ENCODE results near the gene PRPF19. TPM values are rescaled to one million over a fixed set of nuclear protein-coding genes. Genes with fewer than 3 reads are reported as not detected.
A peak's percentile ranks its signal among the peaks of the same experiment; 100 is the strongest.

The PRPF19 gene
- total RNA-seq, 1 donor from 2014 or later, result 36.5 TPM

DNA sequence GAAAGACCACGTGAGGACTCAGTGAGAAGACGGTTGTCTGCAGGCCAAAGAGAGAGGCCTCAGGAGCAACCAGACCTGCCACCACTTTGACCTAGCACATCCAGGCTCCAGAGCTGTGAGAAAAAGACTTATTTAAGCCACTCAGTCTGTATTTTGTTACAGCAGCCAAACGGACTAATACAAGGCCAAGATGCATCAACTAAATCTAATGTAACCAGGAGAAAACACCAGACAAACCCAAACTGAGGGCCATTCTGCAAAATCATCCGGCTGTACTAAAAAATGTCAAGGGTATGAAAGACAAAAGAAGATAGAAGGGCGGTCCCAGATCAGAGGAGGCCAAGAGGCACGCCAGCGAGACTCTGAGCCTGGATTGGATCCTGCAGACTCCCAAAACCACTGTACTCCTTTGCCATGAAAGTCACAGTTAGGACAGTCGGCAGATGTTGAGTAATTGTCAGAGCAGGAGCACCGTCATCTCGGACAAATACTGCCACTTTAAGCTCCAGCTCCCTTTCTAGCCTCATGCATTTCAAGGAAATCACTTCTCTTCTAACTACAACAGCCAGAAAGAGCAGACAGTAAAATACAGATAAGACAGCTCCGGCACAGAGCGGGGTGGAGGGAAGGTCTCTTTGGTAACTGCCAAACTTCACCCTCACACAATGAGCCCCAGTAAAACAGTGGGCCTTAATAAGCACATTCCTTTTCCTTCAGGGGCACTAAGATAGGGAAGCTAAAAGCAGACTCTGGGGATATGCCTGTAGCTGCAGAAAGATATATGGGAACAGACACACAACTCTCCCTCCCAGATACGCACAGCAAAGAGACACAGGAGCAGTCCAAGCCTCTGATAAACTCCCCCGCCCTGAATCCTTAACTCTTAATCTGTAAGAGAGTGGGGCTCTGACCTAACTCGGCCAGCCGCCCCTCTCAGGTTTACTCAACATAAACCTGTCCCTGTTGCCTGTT, 42.5 kb downstream of the PRPF19 start:
- Histone ChIP-seq H3K27ac (replicated peaks) (no peak overlapping the region), H3K4me3 (no peak overlapping the region), H3K9me3 (replicated peaks) (no peaks in the 10 kb centered on the region), H3K36me3 (no peaks in the 10 kb centered on the region), H3K27me3 (ENCODE audit: low read depth) (peaks cover 3% of the 10 kb centered on the region), H3K4me1 (no peaks in the 10 kb centered on the region)
- DNase-seq, result no peak
- intact Hi-C loops (cut with micrococcal nuclease), result no loop called here
- TF ChIP-seq CTCF (IDR thresholded peaks at IDR 0.05; ENCODE audit: borderline replicate concordance), result no peak

GRCh38 chr11:60862171-60862570, 44.2 kb downstream of the PRPF19 start:
- intact Hi-C loops (cut with micrococcal nuclease), result no loop called here
- no peak for TF ChIP-seq CTCF (IDR thresholded peaks at IDR 0.05; ENCODE audit: borderline replicate concordance)
- DNase-seq, result no peak

GRCh38 chr11:60860943-60861342, 45.4 kb downstream of the PRPF19 start:
- H3K36me3 ChIP-seq, result no peaks in the 10 kb centered on the region
- TF ChIP-seq CTCF (IDR thresholded peaks at IDR 0.05; ENCODE audit: borderline replicate concordance), result no peak
- H3K27ac ChIP-seq (replicated peaks), result no peak overlapping the region
- H3K27me3 ChIP-seq (ENCODE audit: low read depth), result peaks cover 3% of the 10 kb centered on the region
- no peak overlapping the region for H3K4me3 ChIP-seq
- no peaks in the 10 kb centered on the region for H3K4me1 ChIP-seq
- H3K9me3 ChIP-seq (replicated peaks), result no peaks in the 10 kb centered on the region
- DNase-seq, result no peak
- intact Hi-C loops (cut with micrococcal nuclease), result no loop called here

More at GRCh38 chr11:60862171-60862570, 44.2 kb downstream of the PRPF19 start:
- Histone ChIP-seq H3K9me3 (replicated peaks) (no peaks in the 10 kb centered on the region), H3K27ac (replicated peaks) (no peak overlapping the region), H3K4me3 (no peak overlapping the region), H3K36me3 (no peaks in the 10 kb centered on the region), H3K4me1 (no peaks in the 10 kb centered on the region), H3K27me3 (ENCODE audit: low read depth) (peaks cover 3% of the 10 kb centered on the region)

- no peaks in the 10 kb centered on the region for H3K36me3 ChIP-seq
- TF ChIP-seq CTCF (IDR thresholded peaks at IDR 0.05; ENCODE audit: borderline replicate concordance), result no peak
- intact Hi-C loops (cut with micrococcal nuclease), result no loop called here
- H3K27ac ChIP-seq (replicated peaks), result no peak overlapping the region
- DNase-seq, result no peak
- no peaks in the 10 kb centered on the region for H3K9me3 ChIP-seq (replicated peaks)
- peaks cover 3% of the 10 kb centered on the region for H3K27me3 ChIP-seq (ENCODE audit: low read depth)
- no peak overlapping the region for H3K4me3 ChIP-seq
- no peaks in the 10 kb centered on the region for H3K4me1 ChIP-seq
These were observed 46.7 kb downstream of the PRPF19 start for GRCh38 chr11:60859616-60860250.

GRCh38 chr11:60858731-60859464, 47.5 kb downstream of the PRPF19 start:
- H3K4me3 ChIP-seq, result no peak overlapping the region

More at GRCh38 chr11:60858731-60859464, 47.5 kb downstream of the PRPF19 start:
- intact Hi-C loops (cut with micrococcal nuclease), result no loop called here
- Histone ChIP-seq H3K4me1 (no peaks in the 10 kb centered on the region), H3K36me3 (no peaks in the 10 kb centered on the region), H3K27ac (replicated peaks) (peak overlapping the region; percentile 33), H3K27me3 (ENCODE audit: low read depth) (peaks cover 3% of the 10 kb centered on the region), H3K9me3 (replicated peaks) (no peaks in the 10 kb centered on the region)
- no peak for DNase-seq
- no peak for TF ChIP-seq CTCF (IDR thresholded peaks at IDR 0.05; ENCODE audit: borderline replicate concordance)
